ENCODE data around the gene KRTAP4-8.

- TF ChIP-seq CTCF (IDR thresholded peaks at IDR 0.05) = no peak
- TF ChIP-seq POLR2A (IDR thresholded peaks at IDR 0.05) = no peak
Measured at GRCh38 chr17:41060052-41060604, 37.8 kb downstream of the KRTAP4-8 start, which contains the start of gene KRTAP2-3.

Measured in lower leg skin (tissue), 3 donors.